ENCODE data around the gene CCNY.

The CCNY gene

GRCh38 chr10:35342183-35342753 lies 6.0 kb downstream of the CCNY start:
- no peak overlapping the region for H2BK15ac ChIP-seq (ENCODE audit: low read depth, poor library complexity, severe bottlenecking)
- H2BK12ac ChIP-seq (ENCODE audit: low read length in 2 of 2) = no peak overlapping the region
- no peak overlapping the region for H4K91ac ChIP-seq (ENCODE audit: low read length)
- no peak overlapping the region for H3K4ac ChIP-seq (ENCODE audit: low read depth in 1 of 2, low read length in 2 of 2)
- 96% methylated on average over 3 of the region's 5 CpGs for WGBS
- no peak overlapping the region for H4K8ac ChIP-seq (ENCODE audit: low read length)
- no peak overlapping the region for H2BK5ac ChIP-seq (ENCODE audit: low read depth, low read length, poor library complexity, severe bottlenecking)
- no peak overlapping the region for H3K14ac ChIP-seq (ENCODE audit: low read length in 2 of 2)
- H2AK5ac ChIP-seq (ENCODE audit: low read length, severe bottlenecking) = no peak overlapping the region
- no peak overlapping the region for H3K9ac ChIP-seq (ENCODE audit: low read length)
- no peak overlapping the region for H3K4me3 ChIP-seq (ENCODE audit: insufficient read depth in 1 of 2, low read depth in 1 of 2, low read length in 2 of 2)
- no peaks in the 10 kb centered on the region for H3K9me3 ChIP-seq (ENCODE audit: control insufficient read depth, low read length)
- H3K36me3 ChIP-seq (ENCODE audit: control insufficient read depth in 1 of 2, insufficient read depth in 2 of 2, low read depth in 1 of 2, low read length in 2 of 2) = no peaks in the 10 kb centered on the region
- no peak overlapping the region for H2BK120ac ChIP-seq (ENCODE audit: low read depth, low read length)
- peaks cover 9% of the 10 kb centered on the region for H3K79me1 ChIP-seq (replicated peaks; ENCODE audit: low read length, poor library complexity, severe bottlenecking)
- H3K4me1 ChIP-seq (ENCODE audit: control insufficient read depth, insufficient read depth, low read depth, low read length) = peaks cover 4% of the 10 kb centered on the region
- H3K23ac ChIP-seq (ENCODE audit: low read length in 2 of 2) = no peak overlapping the region
- H3K27ac ChIP-seq (ENCODE audit: low read length, poor library complexity, severe bottlenecking) = no peak overlapping the region
- no peaks in the 10 kb centered on the region for H3K27me3 ChIP-seq (ENCODE audit: control insufficient read depth in 1 of 2, insufficient read depth in 1 of 2, low read length in 2 of 2)
- H3K4me2 ChIP-seq (ENCODE audit: low read length, poor library complexity, severe bottlenecking) = no peak overlapping the region
- H3K18ac ChIP-seq (ENCODE audit: low read depth in 1 of 2, low read length in 2 of 2) = no peak overlapping the region
- H2AFZ ChIP-seq (ENCODE audit: low read depth, low read length) = no peak overlapping the region
- DNase-seq = no peak

DNA sequence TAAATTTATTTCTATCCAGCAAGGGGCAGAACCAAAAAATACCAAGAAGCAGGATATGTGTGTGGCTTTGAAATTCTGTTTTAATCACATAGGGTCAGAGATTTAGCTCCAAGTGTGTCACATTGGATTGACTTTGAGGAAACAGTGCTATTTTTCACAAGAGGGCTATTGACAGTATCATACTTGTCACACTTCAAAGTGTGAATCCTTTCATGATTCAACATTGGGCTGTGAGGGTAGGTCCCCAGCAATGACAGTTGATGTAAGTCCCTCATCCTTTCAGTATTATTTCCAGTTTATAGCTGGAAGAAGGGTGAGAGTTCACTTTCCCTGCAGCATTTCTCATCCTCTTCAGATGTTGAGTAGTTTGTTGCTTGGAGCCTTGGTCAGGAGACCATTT lies 7.4 kb downstream of the CCNY start:
- Histone ChIP-seq H2BK5ac (ENCODE audit: low read depth, low read length, poor library complexity, severe bottlenecking) (no peak overlapping the region), H3K4me2 (ENCODE audit: low read length, poor library complexity, severe bottlenecking) (no peak overlapping the region), H3K14ac (ENCODE audit: low read length in 2 of 2) (no peak overlapping the region), H2AK5ac (ENCODE audit: low read length, severe bottlenecking) (no peak overlapping the region), H3K9me3 (ENCODE audit: control insufficient read depth, low read length) (no peaks in the 10 kb centered on the region), H2BK120ac (ENCODE audit: low read depth, low read length) (no peak overlapping the region), H3K27ac (ENCODE audit: low read length, poor library complexity, severe bottlenecking) (no peak overlapping the region), H3K4me3 (ENCODE audit: insufficient read depth in 1 of 2, low read depth in 1 of 2, low read length in 2 of 2) (no peak overlapping the region), H3K36me3 (ENCODE audit: control insufficient read depth in 1 of 2, insufficient read depth in 2 of 2, low read depth in 1 of 2, low read length in 2 of 2) (peaks cover 0 to 3% of the 10 kb centered on the region in 2 experiments), H2BK15ac (ENCODE audit: low read depth, poor library complexity, severe bottlenecking) (no peak overlapping the region), H3K4me1 (ENCODE audit: control insufficient read depth, insufficient read depth, low read depth, low read length) (peaks cover 4% of the 10 kb centered on the region), H3K18ac (ENCODE audit: low read depth in 1 of 2, low read length in 2 of 2) (no peak overlapping the region), H3K79me1 (replicated peaks; ENCODE audit: low read length, poor library complexity, severe bottlenecking) (peaks cover 13% of the 10 kb centered on the region), H3K4ac (ENCODE audit: low read depth in 1 of 2, low read length in 2 of 2) (no peak overlapping the region), H2AFZ (ENCODE audit: low read depth, low read length) (no peak overlapping the region), H3K23ac (ENCODE audit: low read length in 2 of 2) (no peak overlapping the region), H4K91ac (ENCODE audit: low read length) (no peak overlapping the region), H4K8ac (ENCODE audit: low read length) (no peak overlapping the region), H3K9ac (ENCODE audit: low read length) (no peak overlapping the region), H3K27me3 (ENCODE audit: control insufficient read depth in 1 of 2, insufficient read depth in 1 of 2, low read length in 2 of 2) (no peaks in the 10 kb centered on the region), H2BK12ac (ENCODE audit: low read length in 2 of 2) (no peak overlapping the region)
- DNase-seq = no peak

GRCh38 chr10:35345383-35345742 lies 9.1 kb downstream of the CCNY start:
- Histone ChIP-seq H3K9ac (ENCODE audit: low read length) (no peak overlapping the region), H2BK12ac (ENCODE audit: low read length in 2 of 2) (no peak overlapping the region), H3K9me3 (ENCODE audit: control insufficient read depth, low read length) (no peaks in the 10 kb centered on the region), H2AK5ac (ENCODE audit: low read length, severe bottlenecking) (no peak overlapping the region), H4K8ac (ENCODE audit: low read length) (no peak overlapping the region), H2AFZ (ENCODE audit: low read depth, low read length) (no peak overlapping the region), H2BK15ac (ENCODE audit: low read depth, poor library complexity, severe bottlenecking) (no peak overlapping the region), H3K36me3 (ENCODE audit: control insufficient read depth in 1 of 2, insufficient read depth in 2 of 2, low read depth in 1 of 2, low read length in 2 of 2) (peaks cover 0 to 3% of the 10 kb centered on the region in 2 experiments), H3K14ac (ENCODE audit: low read length in 2 of 2) (no peak overlapping the region), H3K27ac (ENCODE audit: low read length, poor library complexity, severe bottlenecking) (no peak overlapping the region), H3K18ac (ENCODE audit: low read depth in 1 of 2, low read length in 2 of 2) (no peak overlapping the region), H3K4me3 (ENCODE audit: insufficient read depth in 1 of 2, low read depth in 1 of 2, low read length in 2 of 2) (no peak overlapping the region), H3K79me1 (replicated peaks; ENCODE audit: low read length, poor library complexity, severe bottlenecking) (peaks cover 18% of the 10 kb centered on the region), H3K4ac (ENCODE audit: low read depth in 1 of 2, low read length in 2 of 2) (no peak overlapping the region), H3K23ac (ENCODE audit: low read length in 2 of 2) (no peak overlapping the region), H3K4me2 (ENCODE audit: low read length, poor library complexity, severe bottlenecking) (no peak overlapping the region), H2BK120ac (ENCODE audit: low read depth, low read length) (no peak overlapping the region), H3K4me1 (ENCODE audit: control insufficient read depth, insufficient read depth, low read depth, low read length) (peaks cover 4% of the 10 kb centered on the region), H2BK5ac (ENCODE audit: low read depth, low read length, poor library complexity, severe bottlenecking) (no peak overlapping the region), H3K27me3 (ENCODE audit: control insufficient read depth in 1 of 2, insufficient read depth in 1 of 2, low read length in 2 of 2) (no peaks in the 10 kb centered on the region), H4K91ac (ENCODE audit: low read length) (no peak overlapping the region)
- DNase-seq = no peak
- 100% methylated on average over 4 of the region's 5 CpGs for WGBS

- Histone ChIP-seq H2BK120ac (ENCODE audit: low read depth, low read length) (no peak overlapping the region), H3K14ac (ENCODE audit: low read length in 2 of 2) (no peak overlapping the region), H3K23ac (ENCODE audit: low read length in 2 of 2) (no peak overlapping the region), H3K36me3 (ENCODE audit: control insufficient read depth in 1 of 2, insufficient read depth in 2 of 2, low read depth in 1 of 2, low read length in 2 of 2) (peaks cover 0 to 3% of the 10 kb centered on the region in 2 experiments), H2BK15ac (ENCODE audit: low read depth, poor library complexity, severe bottlenecking) (no peak overlapping the region), H3K4me2 (ENCODE audit: low read length, poor library complexity, severe bottlenecking) (no peak overlapping the region), H2BK5ac (ENCODE audit: low read depth, low read length, poor library complexity, severe bottlenecking) (no peak overlapping the region), H3K27ac (ENCODE audit: low read length, poor library complexity, severe bottlenecking) (no peak overlapping the region), H3K4me3 (ENCODE audit: insufficient read depth in 1 of 2, low read depth in 1 of 2, low read length in 2 of 2) (no peak overlapping the region), H2AFZ (ENCODE audit: low read depth, low read length) (no peak overlapping the region), H4K8ac (ENCODE audit: low read length) (no peak overlapping the region), H3K27me3 (ENCODE audit: control insufficient read depth in 1 of 2, insufficient read depth in 1 of 2, low read length in 2 of 2) (no peaks in the 10 kb centered on the region), H3K18ac (ENCODE audit: low read depth in 1 of 2, low read length in 2 of 2) (no peak overlapping the region), H3K4ac (ENCODE audit: low read depth in 1 of 2, low read length in 2 of 2) (no peak overlapping the region), H3K79me1 (replicated peaks; ENCODE audit: low read length, poor library complexity, severe bottlenecking) (peaks cover 16% of the 10 kb centered on the region), H3K9me3 (ENCODE audit: control insufficient read depth, low read length) (no peaks in the 10 kb centered on the region), H3K9ac (ENCODE audit: low read length) (no peak overlapping the region), H4K91ac (ENCODE audit: low read length) (no peak overlapping the region), H2AK5ac (ENCODE audit: low read length, severe bottlenecking) (no peak overlapping the region), H2BK12ac (ENCODE audit: low read length in 2 of 2) (no peak overlapping the region), H3K4me1 (ENCODE audit: control insufficient read depth, insufficient read depth, low read depth, low read length) (no peaks in the 10 kb centered on the region)
- no peak for DNase-seq
Observed at GRCh38 chr10:35346248-35346647, 9.9 kb downstream of the CCNY start.
